Stimulated activated CD4-positive, alpha-beta T cell treated with anti-CD3 and anti-CD28 coated beads, TNF-alpha, amount 100 ng/mL, for 48 hours (primary cell): ENCODE data around the gene ACSBG1.
"Not testable (repeated sequence)": the region's sequence is repeated elsewhere in the genome, so short reads cannot be mapped to it uniquely, and the experiment has no call there.

ENCODE experiments used
- DNase-seq, 3 donors: peaks; one replicate each; pipeline ENCODE4 v3.0.0-alpha.2; 2020; ENCODE audit warnings: low read depth in 3 of 3

Gene ACSBG1

GRCh38 chr15:78167227-78167888 is 67.0 kb downstream of the ACSBG1 start:
- peak in 1 of 3 donors; percentile 22 for DNase-seq

GRCh38 chr15:78164010-78164409 is 70.4 kb downstream of the ACSBG1 start:
- DNase-seq: no peak

- DNase-seq: no peak
These were observed 72.3 kb downstream of the ACSBG1 start for GRCh38 chr15:78162038-78162437.

GRCh38 chr15:78159395-78159794 is 75.0 kb downstream of the ACSBG1 start:
- no peak for DNase-seq

GRCh38 chr15:78157203-78157602 is 77.2 kb downstream of the ACSBG1 start:
- DNase-seq: no peak

GRCh38 chr15:78156653-78157052 is 77.7 kb downstream of the ACSBG1 start:
- no peak for DNase-seq

- no peak for DNase-seq
These were observed 78.9 kb downstream of the ACSBG1 start for GRCh38 chr15:78155355-78155939.

- DNase-seq: no peak
These were observed 79.4 kb downstream of the ACSBG1 start for GRCh38 chr15:78154955-78155354.

- not testable (repeated sequence) for DNase-seq
These were observed 83.3 kb downstream of the ACSBG1 start for GRCh38 chr15:78151075-78151474.

- DNase-seq: no peak
These were observed 84.3 kb downstream of the ACSBG1 start for GRCh38 chr15:78149805-78150751.

- DNase-seq: peak; percentile 97 to 100 (median 100)
These were observed 85.1 kb downstream of the ACSBG1 start, which contains the start of gene IDH3A for GRCh38 chr15:78149068-78149804. Gene IDH3A (plus strand): TSS chr15:78149362. CDS start chr15:78149404, 42 bp downstream.

GRCh38 chr15:78148392-78149067 is 85.8 kb downstream of the ACSBG1 start:
- DNase-seq: no peak

- DNase-seq: no peak
These were observed 86.8 kb downstream of the ACSBG1 start for GRCh38 chr15:78147566-78147965.

GRCh38 chr15:78146425-78147154 is 87.8 kb downstream of the ACSBG1 start:
- no peak for DNase-seq

GRCh38 chr15:78142332-78142731 is 92.0 kb downstream of the ACSBG1 start:
- no peak for DNase-seq

GRCh38 chr15:78140292-78140691 is 94.1 kb downstream of the ACSBG1 start:
- no peak for DNase-seq

- no peak for DNase-seq
These were observed 94.8 kb downstream of the ACSBG1 start for GRCh38 chr15:78139578-78139977.

- DNase-seq: no peak
These were observed 100.6 kb downstream of the ACSBG1 start for GRCh38 chr15:78133801-78134200.

- peak; percentile 41 to 67 (median 55) for DNase-seq
These were observed 102.9 kb downstream of the ACSBG1 start, which contains the start of gene CIB2 for GRCh38 chr15:78131295-78132061. Gene CIB2 (minus strand): TSS chr15:78131445. CDS start chr15:78131215, 230 bp downstream.
